ENCODE measurements around the gene MAST4. TPM values are rescaled to one million over a fixed set of nuclear protein-coding genes. Genes with fewer than 3 reads are reported as not detected.

The MAST4 gene
- total RNA-seq, 2 experiments from 2014 or later = 1.3 to 21.9 TPM

GRCh38 chr5:66884564-66885243 lies 288.5 kb downstream of the MAST4 start:
- Histone ChIP-seq H3K9me2 (ENCODE audit: insufficient read depth, low read length) (no peaks in the 10 kb centered on the region), H3K36me3 (ENCODE audit: insufficient read depth, low read length) (no peaks in the 10 kb centered on the region), H3K4me2 (ENCODE audit: low read length) (no peak overlapping the region), H2AFZ (ENCODE audit: low read length) (no peak overlapping the region), H3K9me3 (ENCODE audit: low read length) (no peaks in the 10 kb centered on the region), H3K4me1 (ENCODE audit: insufficient read depth, low read length, poor library complexity, severe bottlenecking) (no peaks in the 10 kb centered on the region), H3K4me3 (ENCODE audit: low read depth, low read length, poor library complexity, severe bottlenecking) (no peak overlapping the region), H3K27ac (ENCODE audit: low read depth, low read length, poor library complexity, severe bottlenecking) (no peak overlapping the region), H3K79me2 (ENCODE audit: insufficient read depth, low read depth, low read length) (no peaks in the 10 kb centered on the region), H4K20me1 (ENCODE audit: insufficient read depth, low read length) (no peaks in the 10 kb centered on the region)
- ChIA-PET CTCF (ENCODE audit: unreplicated experiment) (no interaction called here), POLR2A (interaction anchor here (0.6 to 0.9 kb wide), 2 partner anchors 40 to 95 kb away, joined by 3 to 6 read pairs; no protein-coding TSS in a partner anchor)
- intact Hi-C loops (cut with micrococcal nuclease; ENCODE audit: unreplicated experiment) = no loop called here
- BruUV-seq (replicated peaks) = no TSS peak
- TF ChIP-seq EZH2phosphoT487 (IDR thresholded peaks at IDR 0.05; ENCODE audit: borderline replicate concordance, low read depth, low read length) (no peak), CTCF (conservative IDR thresholded peaks at IDR 0.05; ENCODE audit: low read length) (no peak)
- no peak for DNase-seq (ENCODE audit: low spot score)

GRCh38 chr5:66886941-66887340 lies 290.7 kb downstream of the MAST4 start:
- Histone ChIP-seq H3K79me2 (ENCODE audit: insufficient read depth, low read depth, low read length) (no peaks in the 10 kb centered on the region), H4K20me1 (ENCODE audit: insufficient read depth, low read length) (no peaks in the 10 kb centered on the region), H3K4me3 (ENCODE audit: low read depth, low read length, poor library complexity, severe bottlenecking) (no peak overlapping the region), H3K9me2 (ENCODE audit: insufficient read depth, low read length) (no peaks in the 10 kb centered on the region), H2AFZ (ENCODE audit: low read length) (no peak overlapping the region), H3K36me3 (ENCODE audit: insufficient read depth, low read length) (no peaks in the 10 kb centered on the region), H3K4me2 (ENCODE audit: low read length) (no peak overlapping the region), H3K4me1 (ENCODE audit: insufficient read depth, low read length, poor library complexity, severe bottlenecking) (no peaks in the 10 kb centered on the region), H3K9me3 (ENCODE audit: low read length) (no peaks in the 10 kb centered on the region), H3K27ac (ENCODE audit: low read depth, low read length, poor library complexity, severe bottlenecking) (no peak overlapping the region)
- DNase-seq (ENCODE audit: low spot score) = no peak
- CTCF ChIA-PET (ENCODE audit: unreplicated experiment) = no interaction called here
- intact Hi-C loops (cut with micrococcal nuclease; ENCODE audit: unreplicated experiment) = no loop called here
- POLR2A ChIA-PET = no interaction called here
- BruUV-seq (replicated peaks) = no TSS peak
- TF ChIP-seq EZH2phosphoT487 (IDR thresholded peaks at IDR 0.05; ENCODE audit: borderline replicate concordance, low read depth, low read length) (no peak), CTCF (conservative IDR thresholded peaks at IDR 0.05; ENCODE audit: low read length) (no peak)

GRCh38 chr5:66888613-66889012 lies 292.4 kb downstream of the MAST4 start:
- TF ChIP-seq EZH2phosphoT487 (IDR thresholded peaks at IDR 0.05; ENCODE audit: borderline replicate concordance, low read depth, low read length) (no peak), CTCF (conservative IDR thresholded peaks at IDR 0.05; ENCODE audit: low read length) (no peak)
- DNase-seq (ENCODE audit: low spot score) = no peak
- ChIA-PET POLR2A (interaction anchor here (1.7 to 2.2 kb wide), 2 partner anchors 9 to 10 kb away, joined by 7 to 18 read pairs; no protein-coding TSS in a partner anchor), CTCF (ENCODE audit: unreplicated experiment) (no interaction called here)
- Histone ChIP-seq H3K4me2 (ENCODE audit: low read length) (no peak overlapping the region), H3K27ac (ENCODE audit: low read depth, low read length, poor library complexity, severe bottlenecking) (no peak overlapping the region), H3K9me2 (ENCODE audit: insufficient read depth, low read length) (no peaks in the 10 kb centered on the region), H3K4me3 (ENCODE audit: low read depth, low read length, poor library complexity, severe bottlenecking) (no peak overlapping the region), H3K4me1 (ENCODE audit: insufficient read depth, low read length, poor library complexity, severe bottlenecking) (no peaks in the 10 kb centered on the region), H2AFZ (ENCODE audit: low read length) (no peak overlapping the region), H3K36me3 (ENCODE audit: insufficient read depth, low read length) (no peaks in the 10 kb centered on the region), H3K9me3 (ENCODE audit: low read length) (no peaks in the 10 kb centered on the region), H3K79me2 (ENCODE audit: insufficient read depth, low read depth, low read length) (no peaks in the 10 kb centered on the region), H4K20me1 (ENCODE audit: insufficient read depth, low read length) (no peaks in the 10 kb centered on the region)
- intact Hi-C loops (cut with micrococcal nuclease; ENCODE audit: unreplicated experiment) = no loop called here
- BruUV-seq (replicated peaks) = no TSS peak
